ENCODE measurements around the gene CCL15.
"Not testable (repeated sequence)": the region's sequence is repeated elsewhere in the genome, so short reads cannot be mapped to it uniquely, and the experiment has no call there.

Gene CCL15, protein sequence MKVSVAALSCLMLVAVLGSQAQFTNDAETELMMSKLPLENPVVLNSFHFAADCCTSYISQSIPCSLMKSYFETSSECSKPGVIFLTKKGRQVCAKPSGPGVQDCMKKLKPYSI
- total RNA-seq: 0 reads per million in 4 donors

GRCh38 chr17:36001110-36001771 lies at the start of gene CCL15:
CCL15 (minus strand) TSS chr17:36001553; CDS start chr17:36001492, 61 bp downstream.
- DNase-seq: no peak

DNA sequence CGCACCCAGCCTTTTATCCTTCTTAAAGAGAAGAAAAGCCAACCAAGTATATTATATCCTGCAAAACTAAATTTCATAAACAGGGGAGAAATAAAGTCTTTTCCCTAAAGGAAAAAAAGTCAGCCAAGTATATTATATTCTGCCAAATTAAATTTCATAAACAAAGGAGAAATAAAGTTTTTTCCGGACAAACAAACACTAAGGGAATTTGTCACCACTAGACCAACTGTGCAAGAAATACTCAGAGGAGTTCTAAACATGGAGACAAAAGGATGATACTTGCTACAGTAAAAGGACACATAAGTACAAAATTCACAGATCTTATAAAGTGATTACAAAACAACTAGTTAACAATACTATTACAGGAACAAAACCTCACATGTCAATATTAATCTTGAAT lies 48.3 kb upstream of the CCL15 start:
- DNase-seq: no peak

GRCh38 chr17:36048066-36048465 lies 46.7 kb upstream of the CCL15 start:
- no peak for DNase-seq

DNA sequence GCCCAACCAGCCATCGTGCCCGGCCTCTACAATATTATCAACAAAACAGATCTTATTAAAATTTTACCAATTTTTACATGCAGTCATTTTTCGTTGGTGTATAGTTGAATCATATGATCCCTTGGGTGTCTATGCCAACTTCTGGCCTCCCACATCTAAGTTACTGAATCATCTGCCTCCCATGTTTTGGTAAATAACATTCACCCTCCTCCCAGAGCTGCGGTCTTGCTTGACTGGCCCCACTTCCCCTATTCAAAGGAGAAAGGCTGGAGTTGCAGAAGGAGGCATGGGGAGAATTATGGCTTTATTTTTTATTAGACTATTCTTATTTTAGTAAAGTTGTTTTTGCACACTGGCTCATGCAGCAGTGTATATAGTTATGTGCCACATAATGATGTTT lies 34.9 kb upstream of the CCL15 start:
- no peak for DNase-seq

GRCh38 chr17:36034127-36034526 lies 32.8 kb upstream of the CCL15 start:
- no peak for DNase-seq

DNA sequence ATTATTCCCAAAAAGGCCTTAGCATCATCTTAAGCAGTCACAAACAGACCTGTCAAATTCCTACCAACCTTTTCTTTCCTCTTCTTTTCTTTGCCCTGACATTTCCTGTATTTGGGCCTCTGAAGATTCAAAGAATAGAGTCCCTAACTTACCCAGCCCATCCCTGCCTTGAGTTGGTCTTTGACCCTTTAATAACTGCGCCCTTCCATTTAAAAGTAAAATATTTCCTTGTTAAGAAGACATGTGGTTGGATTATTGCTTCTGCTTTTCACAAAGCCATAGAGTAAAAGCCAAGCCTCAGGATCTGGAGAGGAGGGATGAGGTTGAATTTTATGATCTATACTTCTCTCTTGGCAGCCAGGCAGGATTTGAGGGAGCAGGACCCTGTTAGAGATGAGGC lies 29.6 kb upstream of the CCL15 start:
- DNase-seq: no peak

GRCh38 chr17:36027761-36028160 lies 26.4 kb upstream of the CCL15 start:
- no peak for DNase-seq

DNA sequence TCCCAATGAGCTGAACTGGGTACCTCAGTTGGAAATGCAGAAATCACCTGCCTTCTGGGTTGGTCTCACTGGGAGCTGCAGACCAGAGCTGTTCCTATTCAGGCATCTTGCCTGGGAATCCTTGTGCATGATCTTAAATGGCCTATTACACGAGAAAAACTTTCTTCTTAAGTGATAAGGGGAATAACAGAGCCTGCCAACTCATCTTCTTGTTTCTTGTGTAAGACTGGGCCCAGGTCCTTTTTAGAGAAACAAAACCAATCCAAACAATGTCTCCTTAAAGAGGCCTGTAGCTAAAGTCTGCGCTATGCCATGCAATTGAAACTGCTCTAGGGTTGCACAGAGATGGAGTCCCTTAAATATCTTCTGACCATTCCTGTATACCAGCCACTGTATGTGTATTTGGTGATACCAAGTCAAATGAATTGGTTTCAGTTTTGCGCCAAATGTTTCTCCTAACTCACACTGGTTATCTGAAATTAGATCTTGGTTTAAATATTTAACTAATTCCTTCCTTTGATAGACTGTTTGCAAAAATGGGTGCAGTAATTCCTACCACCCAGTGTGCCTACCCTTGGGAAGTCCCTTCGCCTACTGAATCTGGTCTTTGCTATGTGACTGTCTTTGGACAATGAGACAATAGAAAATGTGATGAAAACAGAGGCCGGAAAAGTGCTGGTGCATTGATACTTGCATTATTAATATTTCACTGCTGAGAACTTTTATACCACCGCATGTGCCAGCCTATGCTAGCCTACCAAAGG lies 22.9 kb upstream of the CCL15 start:
- DNase-seq: no peak

DNA sequence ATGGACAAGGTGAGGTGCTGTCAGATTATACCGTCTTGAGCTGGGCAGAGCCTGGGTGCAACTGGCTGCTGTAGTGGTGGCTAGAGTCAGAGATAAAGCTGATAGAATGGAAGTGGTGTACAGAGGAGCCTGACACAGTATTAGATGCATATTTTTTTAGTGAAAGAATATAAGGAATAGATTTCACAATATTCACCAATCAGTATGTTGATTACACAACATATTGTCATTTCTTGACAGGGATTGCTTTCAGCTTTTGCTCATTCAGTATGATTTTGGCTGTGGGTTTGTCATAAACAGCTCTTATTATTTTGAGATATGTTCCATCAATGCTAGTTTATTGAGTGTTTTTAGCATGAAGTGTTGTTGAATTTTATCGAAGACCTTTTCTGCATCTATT lies 18.1 kb upstream of the CCL15 start:
- DNase-seq: no peak

- DNase-seq: no peak
These were observed 16.4 kb upstream of the CCL15 start, which contains the start of gene CCL23 for GRCh38 chr17:36017799-36018198. CCL23 (minus strand) TSS chr17:36017972; CDS start chr17:36017897, 75 bp downstream.

DNA sequence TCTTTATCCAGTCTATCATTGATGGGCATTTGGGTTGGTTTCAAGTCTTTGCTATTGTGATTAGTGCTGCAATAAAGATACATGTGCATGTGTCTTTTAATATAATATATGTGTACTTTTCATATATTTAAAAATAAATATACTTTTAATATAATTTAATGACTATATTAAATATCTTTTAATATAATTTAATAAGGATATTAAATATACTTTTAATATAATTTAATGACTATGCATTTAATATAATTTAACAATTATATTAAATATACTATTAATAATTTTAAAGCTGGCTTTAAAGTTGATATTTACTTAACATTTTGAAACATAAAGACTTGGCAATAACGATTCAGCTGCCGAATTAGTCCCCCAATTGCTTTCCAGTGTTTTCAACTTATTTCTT lies 15.2 kb upstream of the CCL15 start:
- DNase-seq: no peak

GRCh38 chr17:36015895-36016294 lies 14.5 kb upstream of the CCL15 start:
- DNase-seq: not testable (repeated sequence)

DNA sequence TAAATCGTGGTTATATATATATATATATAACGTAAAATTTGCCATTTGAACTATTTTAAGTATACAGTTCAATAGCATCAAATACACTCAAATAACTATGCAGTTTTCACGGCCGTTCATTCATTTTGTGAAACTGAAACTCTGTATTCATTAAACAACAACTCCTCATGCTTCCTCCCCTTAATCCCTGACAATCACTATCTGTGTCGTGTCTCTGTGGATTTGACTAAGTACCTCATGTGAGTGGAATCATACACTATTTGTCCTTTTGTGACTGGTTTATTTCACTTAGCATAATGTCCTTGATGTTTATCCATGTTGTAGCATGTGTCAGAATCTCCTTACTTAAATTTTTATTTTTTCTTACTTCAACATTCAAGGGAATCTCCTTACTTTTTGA lies 13.6 kb upstream of the CCL15 start:
- no peak for DNase-seq

DNA sequence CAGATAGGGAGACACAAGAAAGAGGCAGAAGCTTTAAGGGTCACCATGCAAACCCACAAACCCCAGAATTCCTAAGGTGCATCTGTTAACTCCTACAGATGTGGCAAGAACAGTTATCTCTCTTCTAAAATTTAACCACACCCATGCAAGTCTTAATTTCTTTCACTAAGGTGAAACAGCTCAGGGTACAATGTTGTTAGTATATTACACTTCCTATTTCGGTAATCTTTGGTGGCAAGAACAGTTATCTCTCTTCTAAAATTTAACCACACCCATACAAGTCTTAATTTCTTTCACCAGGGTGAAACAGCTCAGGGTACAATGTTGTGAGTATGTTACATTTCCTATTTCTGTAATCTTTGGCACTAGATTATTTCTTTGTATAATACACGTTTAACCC lies 9.8 kb upstream of the CCL15 start:
- no peak for DNase-seq

- DNase-seq: no peak
These were observed 7.8 kb upstream of the CCL15 start for GRCh38 chr17:36008998-36009665.

- DNase-seq: no peak
These were observed 3.3 kb upstream of the CCL15 start for GRCh38 chr17:36004594-36005108.

DNA sequence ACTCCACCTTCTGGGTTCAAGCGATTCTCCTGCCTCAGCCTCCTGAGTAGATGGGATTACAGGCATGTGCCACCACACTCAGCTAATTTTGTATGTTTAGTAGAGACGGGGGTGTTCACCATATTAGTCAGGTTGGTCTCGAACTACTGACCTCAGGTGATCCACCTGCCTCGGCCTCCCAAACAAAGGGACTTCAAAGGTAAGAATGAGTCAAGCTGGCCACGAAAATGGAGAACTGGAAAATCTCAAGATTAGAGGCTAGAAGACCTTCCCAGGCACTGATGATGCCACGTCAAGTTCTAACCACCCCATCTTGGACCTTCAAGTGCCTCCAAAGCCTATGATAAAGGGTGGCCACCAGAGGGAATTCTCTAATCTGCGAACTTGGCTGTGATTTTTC lies 1.3 kb upstream of the CCL15 start:
- DNase-seq: no peak

DNA sequence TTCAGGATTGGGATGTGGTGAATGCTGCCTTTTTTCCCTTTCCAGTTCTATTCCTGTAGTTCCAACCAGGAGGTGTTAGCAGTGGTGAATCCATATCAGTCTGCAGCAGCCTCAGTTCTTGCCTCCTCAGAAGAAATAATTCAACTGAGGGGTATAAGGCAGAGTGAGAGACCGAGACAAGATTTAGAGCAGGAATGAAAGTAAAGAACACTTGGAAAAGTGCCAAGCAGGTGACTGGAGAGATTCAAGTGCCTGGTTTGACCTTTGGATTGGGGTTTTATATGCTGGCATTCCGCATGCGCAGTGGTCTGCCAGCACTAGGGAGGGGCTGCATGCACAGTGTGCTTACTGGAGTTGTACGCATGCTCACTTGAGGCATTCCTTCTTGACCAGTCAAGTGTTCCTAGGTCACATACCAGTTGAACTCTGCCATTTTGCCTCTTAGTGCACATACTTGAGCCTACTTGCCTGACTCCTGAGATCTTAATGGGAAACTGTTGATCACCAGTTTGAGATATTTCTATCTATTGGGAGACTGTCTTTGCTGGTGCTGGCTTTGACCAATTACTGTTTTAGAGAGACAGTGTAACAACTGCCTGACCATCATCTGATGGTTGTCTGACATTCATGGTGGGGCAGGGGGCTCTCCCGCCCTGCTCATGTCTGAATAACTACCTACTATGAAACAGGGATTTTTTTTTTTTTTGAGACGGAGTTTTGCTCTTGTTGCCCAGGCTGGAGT lies 680 bp upstream of the CCL15 start:
- DNase-seq: no peak

DNA sequence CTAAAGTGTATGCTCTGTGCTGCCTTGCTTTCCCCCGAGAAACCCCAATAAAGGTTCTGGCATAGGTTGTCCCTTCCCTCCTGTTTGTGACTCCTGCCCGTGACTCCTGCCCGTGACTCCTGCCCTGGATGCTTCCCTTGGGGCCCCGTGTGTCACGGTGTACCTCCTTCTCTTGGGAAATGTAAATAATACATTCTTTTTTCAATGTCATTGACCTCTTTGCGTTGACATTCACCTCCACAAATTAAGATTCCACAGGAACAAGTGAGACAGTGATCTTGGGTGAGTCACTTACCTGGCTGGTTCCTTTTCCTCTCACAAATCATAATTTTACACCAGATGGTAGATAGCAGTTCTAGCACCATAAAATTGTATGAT lies 632 bp downstream of the CCL15 start:
- no peak for DNase-seq

DNA sequence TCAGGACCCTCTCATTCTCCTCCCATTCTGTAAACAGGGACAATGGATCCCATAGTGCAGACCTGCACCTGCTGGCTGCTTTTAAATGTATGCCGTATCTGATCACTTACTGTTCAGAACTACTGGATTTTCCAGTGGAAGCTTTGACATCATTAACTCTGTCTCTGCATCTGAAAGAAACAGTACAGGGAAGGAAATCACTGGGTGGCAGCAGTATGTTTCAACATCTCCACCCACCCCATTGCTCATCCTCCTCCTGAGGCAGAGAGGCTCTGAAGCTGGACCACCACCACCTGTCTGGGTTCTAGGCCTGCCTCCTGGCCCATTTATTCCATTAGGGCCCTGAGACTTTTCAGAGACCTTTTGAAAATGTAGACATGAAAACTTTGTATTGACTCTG lies 2.6 kb downstream of the CCL15 start:
- no peak for DNase-seq

GRCh38 chr17:35998018-35998545 lies 3.3 kb downstream of the CCL15 start:
- no peak for DNase-seq

- DNase-seq: not testable (repeated sequence)
These were observed 6.0 kb downstream of the CCL15 start for GRCh38 chr17:35995346-35995745.
